H1 (cell line): ENCODE measurements around the gene CCNT1.

ENCODE experiments used
- EP300 ChIP-seq, 2 experiments: IDR thresholded peaks; 1 replicate in 1 of 2; 2 replicates in 1 of 2; pipeline ENCODE4 v1.6.1; 2011 to 2012; ENCODE audit warnings: low read depth in 2 of 2, low read length in 2 of 2, mild to moderate bottlenecking in 2 of 2, borderline replicate concordance in 1 of 2, inconsistent platforms in 1 of 2, moderate library complexity in 1 of 2
- EZH2 ChIP-seq: fragments of 200-600 bp; sonication (generic); IDR thresholded peaks from 2 replicates; pipeline ENCODE4 v1.7.1; 2012; ENCODE audit warnings: low read depth, mild to moderate bottlenecking, moderate library complexity, low read length, inconsistent platforms; ENCODE audit not compliant: severe bottlenecking
- POLR2AphosphoS5 ChIP-seq: IDR thresholded peaks from 2 replicates; pipeline ENCODE4 v1.6.1; 2011; ENCODE audit warnings: low read depth, low read length
- TAF1 ChIP-seq: IDR thresholded peaks from 2 replicates; pipeline ENCODE4 v1.6.1; 2011; ENCODE audit warnings: mild to moderate bottlenecking, low read depth, low read length
- ZNF274 ChIP-seq: IDR thresholded peaks from 2 replicates; pipeline ENCODE4 v1.7.0; 2012; ENCODE audit warnings: low read length, borderline replicate concordance; ENCODE audit errors: extremely low read depth
- TF ChIP-seq, protein P1 (sequence below): IDR thresholded peaks from 2 replicates; pipeline ENCODE4 v1.6.1; 2012; ENCODE audit warnings: inconsistent platforms
- TF ChIP-seq, protein P2 (sequence below), 3 experiments: IDR thresholded peaks; 1 replicate in 2 of 3; 2 replicates in 1 of 3; pipeline versions ENCODE4 v1.5.1 to v1.6.1; 2011; ENCODE audit warnings: low read length in 3 of 3, mild to moderate bottlenecking in 3 of 3, inconsistent platforms in 2 of 3, low read depth in 1 of 3, moderate library complexity in 1 of 3; ENCODE audit not compliant: insufficient read depth in 1 of 3; ENCODE audit errors: control extremely low read depth in 1 of 3

DNA sequence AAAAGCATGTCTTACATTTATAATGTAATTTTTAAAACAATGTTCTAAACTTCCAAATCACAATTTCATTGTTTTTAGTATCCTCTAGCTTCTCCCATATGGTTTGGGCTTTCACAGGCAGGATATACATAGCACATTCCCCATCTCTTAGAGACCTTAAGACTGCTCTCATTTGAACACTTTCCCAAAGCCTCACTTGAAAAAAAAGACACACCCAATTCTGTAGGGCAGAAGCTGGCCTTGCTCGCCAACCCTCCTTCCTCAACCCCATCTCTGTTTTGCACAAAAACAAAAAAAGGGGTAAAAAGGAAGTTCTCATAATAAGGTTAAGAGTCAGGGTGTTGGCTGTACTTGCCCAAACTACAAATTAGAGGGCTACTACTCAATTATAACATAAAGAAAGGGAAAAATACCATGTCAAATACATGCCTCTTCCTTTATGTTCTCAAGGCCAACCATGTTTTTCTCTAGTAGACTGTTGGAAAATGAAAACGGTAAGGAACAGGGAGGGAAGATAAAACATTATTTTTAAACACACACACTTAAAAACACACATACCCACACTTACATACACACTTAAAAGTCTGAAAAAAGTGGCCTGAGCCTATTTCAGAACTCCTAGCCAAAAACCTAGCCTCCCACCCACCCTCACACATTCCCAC lies 24.6 kb downstream of the CCNT1 start:
- TF ChIP-seq, protein P1, sequence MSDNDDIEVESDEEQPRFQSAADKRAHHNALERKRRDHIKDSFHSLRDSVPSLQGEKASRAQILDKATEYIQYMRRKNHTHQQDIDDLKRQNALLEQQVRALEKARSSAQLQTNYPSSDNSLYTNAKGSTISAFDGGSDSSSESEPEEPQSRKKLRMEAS, result no peak
- TF ChIP-seq EZH2 (no peak), TAF1 (no peak), POLR2AphosphoS5 (no peak), ZNF274 (no peak), EP300 (IDR thresholded peaks at IDR 0.05; ENCODE audit: borderline replicate concordance in 1 of 2, low read depth in 2 of 2, low read length in 2 of 2) (no peak)
- TF ChIP-seq, protein P2, sequence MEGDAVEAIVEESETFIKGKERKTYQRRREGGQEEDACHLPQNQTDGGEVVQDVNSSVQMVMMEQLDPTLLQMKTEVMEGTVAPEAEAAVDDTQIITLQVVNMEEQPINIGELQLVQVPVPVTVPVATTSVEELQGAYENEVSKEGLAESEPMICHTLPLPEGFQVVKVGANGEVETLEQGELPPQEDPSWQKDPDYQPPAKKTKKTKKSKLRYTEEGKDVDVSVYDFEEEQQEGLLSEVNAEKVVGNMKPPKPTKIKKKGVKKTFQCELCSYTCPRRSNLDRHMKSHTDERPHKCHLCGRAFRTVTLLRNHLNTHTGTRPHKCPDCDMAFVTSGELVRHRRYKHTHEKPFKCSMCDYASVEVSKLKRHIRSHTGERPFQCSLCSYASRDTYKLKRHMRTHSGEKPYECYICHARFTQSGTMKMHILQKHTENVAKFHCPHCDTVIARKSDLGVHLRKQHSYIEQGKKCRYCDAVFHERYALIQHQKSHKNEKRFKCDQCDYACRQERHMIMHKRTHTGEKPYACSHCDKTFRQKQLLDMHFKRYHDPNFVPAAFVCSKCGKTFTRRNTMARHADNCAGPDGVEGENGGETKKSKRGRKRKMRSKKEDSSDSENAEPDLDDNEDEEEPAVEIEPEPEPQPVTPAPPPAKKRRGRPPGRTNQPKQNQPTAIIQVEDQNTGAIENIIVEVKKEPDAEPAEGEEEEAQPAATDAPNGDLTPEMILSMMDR (IDR thresholded peaks at IDR 0.05; ENCODE audit: control extremely low read depth in 1 of 3, insufficient read depth in 1 of 3, low read depth in 1 of 3, low read length in 3 of 3), result no peak
